ENCODE results near the gene RALB.

Gene RALB

GRCh38 chr2:120252225-120253020 lies at the start of gene RALB:
Gene RALB, plus strand, starts transcription at chr2:120252852. Its CDS starts 25,813 bp downstream, at chr2:120278665.
- peak; percentile 99 for DNase-seq (ENCODE audit: low read depth)

- DNase-seq (ENCODE audit: low read depth) = no peak
These were observed 49.2 kb upstream of the RALB start for GRCh38 chr2:120203251-120204021.

- DNase-seq (ENCODE audit: low read depth) = no peak
These were observed 48.6 kb upstream of the RALB start for GRCh38 chr2:120204022-120204405.

GRCh38 chr2:120204417-120204816 lies 48.2 kb upstream of the RALB start:
- DNase-seq (ENCODE audit: low read depth) = no peak

GRCh38 chr2:120204945-120205670 lies 47.5 kb upstream of the RALB start:
- no peak for DNase-seq (ENCODE audit: low read depth)

GRCh38 chr2:120206022-120206581 lies 46.5 kb upstream of the RALB start:
- peak; percentile 55 for DNase-seq (ENCODE audit: low read depth)

- DNase-seq (ENCODE audit: low read depth) = no peak
These were observed 44.0 kb upstream of the RALB start for GRCh38 chr2:120208381-120209353.

- DNase-seq (ENCODE audit: low read depth) = no peak
These were observed 43.0 kb upstream of the RALB start for GRCh38 chr2:120209427-120210269.

GRCh38 chr2:120210270-120210693 lies 42.4 kb upstream of the RALB start:
- no peak for DNase-seq (ENCODE audit: low read depth)

GRCh38 chr2:120218181-120218580 lies 34.5 kb upstream of the RALB start:
- DNase-seq (ENCODE audit: low read depth) = no peak

GRCh38 chr2:120219291-120219690 lies 33.4 kb upstream of the RALB start:
- DNase-seq (ENCODE audit: low read depth) = no peak

- no peak for DNase-seq (ENCODE audit: low read depth)
These were observed 32.9 kb upstream of the RALB start for GRCh38 chr2:120219766-120220165.

- DNase-seq (ENCODE audit: low read depth) = no peak
These were observed 31.9 kb upstream of the RALB start for GRCh38 chr2:120220756-120221155.

- DNase-seq (ENCODE audit: low read depth) = no peak
These were observed 31.0 kb upstream of the RALB start for GRCh38 chr2:120221616-120222015.

GRCh38 chr2:120222186-120223033 lies 30.2 kb upstream of the RALB start:
- DNase-seq (ENCODE audit: low read depth) = no peak

- peak; percentile 92 for DNase-seq (ENCODE audit: low read depth)
These were observed 29.4 kb upstream of the RALB start, which contains the start of gene TMEM185B for GRCh38 chr2:120223034-120223912. Gene TMEM185B, minus strand, starts transcription at chr2:120223400. Its CDS starts 424 bp downstream, at chr2:120222976.

GRCh38 chr2:120224256-120224655 lies 28.4 kb upstream of the RALB start:
- DNase-seq (ENCODE audit: low read depth) = no peak
